Chondrocyte (in vitro differentiated cells): ENCODE data around the gene NR6A1. TPM values are rescaled to one million over a fixed set of nuclear protein-coding genes. Genes with fewer than 3 reads are reported as not detected.

Experiments used
- DNase-seq: peaks from one replicate; pipeline ENCODE4 v3.0.0; 2021; ENCODE audit warnings: mixed read lengths, low spot score
- H3K27ac Mint-ChIP-seq: one replicate; pipeline ENCODE4 v1.8.0; 2021; ENCODE audit warnings: mild to moderate bottlenecking, moderate library complexity, mixed read lengths; ENCODE audit not compliant: unreplicated experiment
- H3K27me3 Mint-ChIP-seq: 2 replicates; pipeline ENCODE4 v1.8.0; 2021; ENCODE audit warnings: low read depth, mixed read lengths
- H3K36me3 Mint-ChIP-seq: 2 replicates; pipeline ENCODE4 v1.8.0; 2021; ENCODE audit warnings: low read depth, mixed read lengths
- H3K4me1 Mint-ChIP-seq: 2 replicates; pipeline ENCODE4 v1.8.0; 2021; ENCODE audit warnings: low read depth, mild to moderate bottlenecking, mixed read lengths
- H3K4me3 Mint-ChIP-seq: one replicate; pipeline ENCODE4 v1.8.0; 2021; ENCODE audit warnings: mild to moderate bottlenecking, moderate library complexity, mixed read lengths; ENCODE audit not compliant: unreplicated experiment
- H3K9me3 Mint-ChIP-seq: 2 replicates; pipeline ENCODE4 v1.8.0; 2021; ENCODE audit warnings: low read depth, mixed read lengths
- total RNA-seq: library from RNA; stranded (reverse); gene quantifications from 3 replicates; pipeline ENCODE4 v1.2.1, GENCODE V29; 2021
- TF ChIP-seq, protein P1 (sequence below): fragments of 200-600 bp; sonication (generic); IDR thresholded peaks from 2 replicates; pipeline ENCODE4 v1.5.0; 2021; ENCODE audit warnings: antibody characterized with exemption, mild to moderate bottlenecking, moderate library complexity

The NR6A1 gene
- total RNA-seq, 1 donor from 2014 or later, result 0.77 TPM

DNA sequence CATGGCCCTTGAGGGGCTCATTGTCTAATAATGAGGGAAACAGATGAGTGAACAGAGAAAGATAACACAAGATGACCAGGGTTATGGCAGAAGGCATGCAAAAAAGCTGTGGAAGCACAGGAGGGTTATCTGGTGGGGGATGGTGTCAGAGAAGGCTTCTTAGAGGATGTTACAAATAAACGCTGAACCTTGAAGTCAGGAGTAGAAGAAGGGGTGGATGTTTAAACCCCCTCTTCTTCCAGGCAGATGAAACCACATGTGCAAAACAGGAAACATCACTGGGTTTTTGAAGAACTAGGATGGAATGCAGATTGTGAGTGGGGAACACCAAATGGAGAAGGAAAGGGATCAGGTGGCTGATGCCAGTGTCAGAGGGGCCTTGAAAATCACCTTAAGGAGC is 222.1 kb downstream of the NR6A1 start:
- no peaks in the 10 kb centered on the region for H3K27me3 Mint-ChIP-seq
- no peaks in the 10 kb centered on the region for H3K4me1 Mint-ChIP-seq
- DNase-seq, result no peak

DNA sequence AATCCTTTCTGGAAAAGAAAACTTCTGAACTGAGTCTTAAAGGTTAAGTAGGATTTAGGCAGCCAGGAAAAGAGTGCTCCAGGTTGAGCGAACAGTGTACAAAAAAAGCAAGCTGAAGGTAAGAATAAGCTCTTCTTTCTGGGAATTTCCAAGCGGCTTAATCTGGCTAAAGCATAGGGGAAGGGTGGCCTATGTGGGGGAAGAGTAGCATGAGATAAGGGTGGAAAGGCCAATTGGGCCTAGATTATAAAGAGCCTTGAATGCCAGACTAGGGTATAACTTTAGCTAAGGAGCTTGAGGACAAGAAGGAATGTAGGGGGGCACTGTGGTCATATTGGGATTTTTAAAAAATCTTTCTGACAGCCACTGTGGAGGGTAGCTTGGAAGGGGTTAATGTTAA is 226.6 kb downstream of the NR6A1 start:
- Mint-ChIP-seq H3K36me3 (no peaks in the 10 kb centered on the region), H3K4me1 (no peaks in the 10 kb centered on the region), H3K27ac (no peak overlapping the region), H3K27me3 (no peaks in the 10 kb centered on the region), H3K9me3 (no peaks in the 10 kb centered on the region), H3K4me3 (no peak overlapping the region)
- no peak for DNase-seq
- TF ChIP-seq, protein P1, sequence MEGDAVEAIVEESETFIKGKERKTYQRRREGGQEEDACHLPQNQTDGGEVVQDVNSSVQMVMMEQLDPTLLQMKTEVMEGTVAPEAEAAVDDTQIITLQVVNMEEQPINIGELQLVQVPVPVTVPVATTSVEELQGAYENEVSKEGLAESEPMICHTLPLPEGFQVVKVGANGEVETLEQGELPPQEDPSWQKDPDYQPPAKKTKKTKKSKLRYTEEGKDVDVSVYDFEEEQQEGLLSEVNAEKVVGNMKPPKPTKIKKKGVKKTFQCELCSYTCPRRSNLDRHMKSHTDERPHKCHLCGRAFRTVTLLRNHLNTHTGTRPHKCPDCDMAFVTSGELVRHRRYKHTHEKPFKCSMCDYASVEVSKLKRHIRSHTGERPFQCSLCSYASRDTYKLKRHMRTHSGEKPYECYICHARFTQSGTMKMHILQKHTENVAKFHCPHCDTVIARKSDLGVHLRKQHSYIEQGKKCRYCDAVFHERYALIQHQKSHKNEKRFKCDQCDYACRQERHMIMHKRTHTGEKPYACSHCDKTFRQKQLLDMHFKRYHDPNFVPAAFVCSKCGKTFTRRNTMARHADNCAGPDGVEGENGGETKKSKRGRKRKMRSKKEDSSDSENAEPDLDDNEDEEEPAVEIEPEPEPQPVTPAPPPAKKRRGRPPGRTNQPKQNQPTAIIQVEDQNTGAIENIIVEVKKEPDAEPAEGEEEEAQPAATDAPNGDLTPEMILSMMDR, result no peak

More for the DNA sequence above, 222.1 kb downstream of the NR6A1 start:
- TF ChIP-seq, protein P1, result no peak
- Mint-ChIP-seq H3K4me3 (no peak overlapping the region), H3K9me3 (no peaks in the 10 kb centered on the region), H3K27ac (no peak overlapping the region), H3K36me3 (no peaks in the 10 kb centered on the region)

DNA sequence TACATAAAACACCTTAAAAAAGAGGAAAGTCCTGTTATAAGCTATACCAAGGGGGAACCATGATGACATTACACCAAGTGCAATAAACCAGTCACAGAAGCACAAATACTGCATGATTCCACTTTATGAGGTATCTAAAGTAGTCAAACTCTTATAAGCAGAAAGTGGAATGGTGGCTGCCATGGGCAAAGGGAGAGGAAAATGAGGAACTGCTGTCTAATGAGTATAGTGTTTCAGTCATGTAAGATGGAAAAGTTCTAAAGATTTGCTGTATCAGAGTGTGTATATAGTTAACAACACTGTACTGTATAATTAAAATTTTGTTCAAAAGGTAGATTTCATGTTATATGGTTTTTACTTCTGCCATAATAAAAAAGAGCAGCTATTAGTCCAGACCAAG is 229.3 kb downstream of the NR6A1 start:
- Mint-ChIP-seq H3K4me1 (no peaks in the 10 kb centered on the region), H3K4me3 (no peak overlapping the region), H3K27ac (no peak overlapping the region), H3K27me3 (no peaks in the 10 kb centered on the region), H3K36me3 (no peaks in the 10 kb centered on the region), H3K9me3 (no peaks in the 10 kb centered on the region)
- TF ChIP-seq, protein P1, result no peak
- DNase-seq, result no peak

DNA sequence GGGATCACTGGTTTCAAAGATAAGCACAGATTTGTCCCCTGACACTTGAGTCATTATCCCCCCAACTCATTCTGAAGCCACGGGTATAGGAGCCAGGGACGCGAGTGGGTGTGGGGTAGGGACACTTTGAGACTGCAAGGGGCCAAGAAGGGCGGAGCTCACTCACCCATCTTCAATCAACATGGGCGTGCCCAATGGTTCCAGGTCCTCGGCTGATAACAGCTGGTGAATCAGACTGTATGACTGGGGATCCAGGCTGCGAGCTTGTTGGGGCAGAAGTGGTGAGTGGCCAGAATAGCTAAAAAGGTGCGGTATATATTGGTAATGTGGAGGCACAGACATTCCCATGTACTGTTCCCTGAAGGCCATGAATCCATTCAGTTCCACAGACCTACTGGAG is 233.2 kb downstream of the NR6A1 start:
- Mint-ChIP-seq H3K9me3 (no peaks in the 10 kb centered on the region), H3K4me1 (no peaks in the 10 kb centered on the region), H3K4me3 (no peak overlapping the region), H3K27ac (no peak overlapping the region), H3K27me3 (no peaks in the 10 kb centered on the region), H3K36me3 (no peaks in the 10 kb centered on the region)
- TF ChIP-seq, protein P1, result no peak
- no peak for DNase-seq

DNA sequence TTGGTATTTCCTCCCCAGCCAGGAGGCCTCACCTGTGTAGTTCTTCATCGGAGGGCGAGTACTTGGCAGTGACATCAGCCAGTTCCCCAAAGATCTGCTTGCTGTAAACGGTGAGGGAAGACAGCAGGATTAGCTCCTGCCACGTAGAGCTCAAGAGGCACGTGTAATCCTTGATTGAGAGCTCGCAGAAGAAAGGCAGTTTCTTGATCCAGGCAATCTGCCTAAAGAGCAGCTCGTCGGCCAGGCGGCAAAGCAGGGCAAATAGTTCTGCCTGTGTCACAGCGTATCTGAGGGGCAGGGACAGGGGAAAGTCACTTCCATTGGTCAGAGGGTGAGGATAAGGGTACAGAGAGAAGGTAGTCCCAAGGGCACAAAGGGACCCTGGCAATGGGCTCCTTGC is 235.3 kb downstream of the NR6A1 start:
- Mint-ChIP-seq H3K36me3 (no peaks in the 10 kb centered on the region), H3K4me3 (no peak overlapping the region), H3K27ac (no peak overlapping the region), H3K9me3 (no peaks in the 10 kb centered on the region), H3K4me1 (no peaks in the 10 kb centered on the region), H3K27me3 (no peaks in the 10 kb centered on the region)
- TF ChIP-seq, protein P1, result no peak
- DNase-seq, result no peak
